DOHH2 (cell line): ENCODE data around the gene RGS4.

ENCODE experiments used
- H3F3A ChIP-seq: fragments of 200-600 bp; sonication (generic), shearing (Covaris generic); 2 replicates; pipeline ENCODE4 v1.6.0; 2016; ENCODE audit warnings: antibody characterized with exemption, mild to moderate bottlenecking; ENCODE audit not compliant: control insufficient read depth, insufficient read depth
- H3K27ac ChIP-seq: fragments of 200-600 bp; sonication (generic); 2 replicates; pipeline ENCODE4 v1.5.1; 2014; ENCODE audit warnings: low read depth, mild to moderate bottlenecking, low read length, moderate library complexity
- H3K27me3 ChIP-seq: fragments of 200-600 bp; sonication (generic); 2 replicates; pipeline ENCODE4 v1.6.1; 2014; ENCODE audit warnings: mild to moderate bottlenecking, low read length, mixed read lengths; ENCODE audit not compliant: control insufficient read depth
- H3K36me3 ChIP-seq: fragments of 200-600 bp; sonication (generic); 2 replicates; pipeline ENCODE4 v1.6.1; 2014; ENCODE audit warnings: mild to moderate bottlenecking, low read length, moderate library complexity, mixed read lengths; ENCODE audit not compliant: control insufficient read depth
- H3K4me1 ChIP-seq: fragments of 200-600 bp; sonication (generic); 2 replicates; pipeline ENCODE4 v1.6.1; 2014; ENCODE audit warnings: mild to moderate bottlenecking, low read length, mixed read lengths; ENCODE audit not compliant: control insufficient read depth
- H3K4me2 ChIP-seq: fragments of 200-600 bp; sonication (generic); 2 replicates; pipeline ENCODE4 v1.6.0; 2014; ENCODE audit warnings: mild to moderate bottlenecking, low read length, moderate library complexity
- H3K4me3 ChIP-seq: fragments of 200-600 bp; sonication (generic); 2 replicates; pipeline ENCODE4 v1.5.1; 2014; ENCODE audit warnings: mild to moderate bottlenecking, low read length, mixed read lengths
- H3K79me2 ChIP-seq: fragments of 200-600 bp; sonication (generic); 2 replicates; pipeline ENCODE4 v1.6.1; 2014; ENCODE audit warnings: mild to moderate bottlenecking, low read length, mixed read lengths; ENCODE audit not compliant: control insufficient read depth
- H3K9me2 ChIP-seq: fragments of 200-600 bp; sonication (generic); replicated peaks from 2 replicates; pipeline ENCODE4 v1.6.1; 2014; ENCODE audit warnings: mild to moderate bottlenecking, low read length, mixed read lengths; ENCODE audit not compliant: control insufficient read depth
- H3K9me3 ChIP-seq: fragments of 200-600 bp; sonication (generic); 2 replicates; pipeline ENCODE4 v1.6.1; 2014; ENCODE audit warnings: antibody characterized with exemption, low read length, mixed read lengths; ENCODE audit not compliant: control insufficient read depth, insufficient read depth
- H4K20me1 ChIP-seq: fragments of 200-600 bp; sonication (generic); 2 replicates; pipeline ENCODE4 v1.6.0; 2014; ENCODE audit warnings: low read depth, mild to moderate bottlenecking, antibody characterized with exemption, low read length, moderate library complexity; ENCODE audit not compliant: control insufficient read depth, insufficient read depth
- EZH2phosphoT487 ChIP-seq: fragments of 200-600 bp; sonication (generic); IDR thresholded peaks from 2 replicates; pipeline ENCODE4 v1.6.1; 2017; ENCODE audit warnings: borderline replicate concordance, mild to moderate bottlenecking, antibody characterized with exemption, low read length, moderate library complexity, mixed read lengths
- TF ChIP-seq, protein P1 (sequence below): fragments of 200-600 bp; sonication (generic); IDR thresholded peaks from one replicate; pipeline ENCODE4 v1.5.1; 2014; ENCODE audit warnings: antibody characterized with exemption, mild to moderate bottlenecking, low read depth, low read length; ENCODE audit not compliant: poor library complexity, severe bottlenecking

Gene RGS4

DNA sequence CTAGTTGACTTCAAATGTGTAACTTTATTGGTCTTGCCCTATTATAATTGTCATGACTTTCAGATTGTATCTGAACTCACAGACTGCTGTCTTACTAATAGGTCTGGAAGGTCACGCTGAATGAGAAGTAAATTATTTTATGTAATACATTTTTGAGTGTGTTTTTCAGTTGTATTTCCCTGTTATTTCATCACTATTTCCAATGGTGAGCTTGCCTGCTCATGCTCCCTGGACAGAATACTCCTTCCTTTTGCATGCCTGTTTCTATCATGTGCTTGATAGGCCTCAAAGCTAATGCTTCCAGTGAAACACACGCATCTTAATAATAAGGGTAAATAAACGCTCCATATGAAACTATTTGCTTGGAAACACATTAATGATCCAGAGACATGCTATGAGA is 7.3 kb downstream of the RGS4 start:
- Histone ChIP-seq H3K9me3 (no peaks in the 10 kb centered on the region), H3K36me3 (no peaks in the 10 kb centered on the region), H3K4me2 (no peak overlapping the region), H3K27me3 (peaks cover 6% of the 10 kb centered on the region; the same call in 1 of the 2 replicates), H3K4me1 (no peaks in the 10 kb centered on the region), H3F3A (no peaks in the 10 kb centered on the region), H3K79me2 (no peaks in the 10 kb centered on the region), H3K27ac (no peak overlapping the region), H4K20me1 (no peaks in the 10 kb centered on the region), H3K4me3 (no peak overlapping the region), H3K9me2 (no peaks in the 10 kb centered on the region)
- no peak for TF ChIP-seq EZH2phosphoT487
- TF ChIP-seq, protein P1, sequence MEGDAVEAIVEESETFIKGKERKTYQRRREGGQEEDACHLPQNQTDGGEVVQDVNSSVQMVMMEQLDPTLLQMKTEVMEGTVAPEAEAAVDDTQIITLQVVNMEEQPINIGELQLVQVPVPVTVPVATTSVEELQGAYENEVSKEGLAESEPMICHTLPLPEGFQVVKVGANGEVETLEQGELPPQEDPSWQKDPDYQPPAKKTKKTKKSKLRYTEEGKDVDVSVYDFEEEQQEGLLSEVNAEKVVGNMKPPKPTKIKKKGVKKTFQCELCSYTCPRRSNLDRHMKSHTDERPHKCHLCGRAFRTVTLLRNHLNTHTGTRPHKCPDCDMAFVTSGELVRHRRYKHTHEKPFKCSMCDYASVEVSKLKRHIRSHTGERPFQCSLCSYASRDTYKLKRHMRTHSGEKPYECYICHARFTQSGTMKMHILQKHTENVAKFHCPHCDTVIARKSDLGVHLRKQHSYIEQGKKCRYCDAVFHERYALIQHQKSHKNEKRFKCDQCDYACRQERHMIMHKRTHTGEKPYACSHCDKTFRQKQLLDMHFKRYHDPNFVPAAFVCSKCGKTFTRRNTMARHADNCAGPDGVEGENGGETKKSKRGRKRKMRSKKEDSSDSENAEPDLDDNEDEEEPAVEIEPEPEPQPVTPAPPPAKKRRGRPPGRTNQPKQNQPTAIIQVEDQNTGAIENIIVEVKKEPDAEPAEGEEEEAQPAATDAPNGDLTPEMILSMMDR, result no peak

DNA sequence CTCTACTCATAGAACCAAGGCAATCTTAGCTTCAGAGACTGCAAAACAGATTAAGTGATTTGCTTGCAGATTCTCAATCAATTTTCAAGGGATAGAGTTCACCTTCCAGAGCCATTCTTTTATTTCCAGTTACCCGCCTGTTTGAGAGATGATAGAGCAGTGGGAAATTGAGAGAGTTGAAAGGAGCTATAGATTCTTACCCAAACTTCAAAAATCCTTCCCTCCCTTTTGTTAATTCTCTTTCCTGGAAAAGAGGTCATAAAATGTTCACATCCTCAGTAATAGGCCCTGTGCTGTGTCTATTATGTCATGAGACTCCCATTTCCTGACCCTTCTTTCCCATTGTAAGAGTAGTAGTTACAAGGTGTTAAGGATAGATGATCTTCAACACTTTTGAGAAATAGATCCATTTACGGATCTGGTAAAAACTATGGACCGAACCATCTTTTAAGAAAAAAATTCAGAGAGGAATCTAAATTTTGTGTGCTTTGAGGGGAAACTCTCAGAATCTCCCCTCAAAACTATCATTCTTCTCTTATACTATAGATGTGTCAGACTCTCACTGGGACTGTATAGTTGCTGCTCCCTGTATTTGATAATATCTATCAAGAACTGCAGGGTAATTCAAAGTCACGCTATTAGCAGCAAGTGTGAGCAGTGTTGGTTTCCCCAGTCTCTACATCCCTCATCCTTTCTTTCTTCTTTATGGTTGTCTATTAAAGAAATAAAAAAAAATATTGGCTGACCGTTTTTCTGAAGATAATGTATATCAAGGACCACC is 8.0 kb downstream of the RGS4 start:
- Histone ChIP-seq H3K9me2 (no peaks in the 10 kb centered on the region), H3K4me1 (no peaks in the 10 kb centered on the region), H3K27me3 (peaks cover 3% of the 10 kb centered on the region; the same call in 1 of the 2 replicates), H3K27ac (no peak overlapping the region), H3K9me3 (no peaks in the 10 kb centered on the region), H3K36me3 (no peaks in the 10 kb centered on the region), H4K20me1 (no peaks in the 10 kb centered on the region), H3K4me3 (no peak overlapping the region), H3F3A (no peaks in the 10 kb centered on the region), H3K79me2 (no peaks in the 10 kb centered on the region), H3K4me2 (no peak overlapping the region)
- TF ChIP-seq, protein P1, result no peak
- no peak for TF ChIP-seq EZH2phosphoT487

DNA sequence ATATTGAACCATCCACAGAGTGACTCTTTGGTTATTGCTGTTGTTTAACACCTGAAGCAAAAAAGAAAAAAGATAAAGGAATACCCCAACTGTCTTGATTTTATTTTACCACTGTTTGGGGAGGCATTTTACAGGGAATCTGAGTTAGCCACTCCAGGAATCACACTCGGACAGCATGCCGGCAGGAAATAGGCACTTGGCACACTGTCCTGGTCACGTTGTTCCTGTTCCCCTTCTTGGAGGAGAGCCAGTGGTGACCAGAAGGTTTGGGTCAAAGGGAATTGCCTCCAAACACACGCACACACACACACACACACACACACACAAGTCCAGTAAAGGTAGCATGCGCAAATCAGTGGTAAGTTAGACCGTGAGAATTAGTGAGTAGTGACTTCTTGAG is 13.8 kb downstream of the RGS4 start:
- Histone ChIP-seq H3K4me3 (no peak overlapping the region), H3K4me1 (no peaks in the 10 kb centered on the region), H3K27me3 (no peaks in the 10 kb centered on the region), H3K9me2 (no peaks in the 10 kb centered on the region), H4K20me1 (no peaks in the 10 kb centered on the region), H3F3A (no peaks in the 10 kb centered on the region), H3K27ac (no peak overlapping the region), H3K9me3 (no peaks in the 10 kb centered on the region), H3K79me2 (no peaks in the 10 kb centered on the region), H3K4me2 (no peak overlapping the region), H3K36me3 (no peaks in the 10 kb centered on the region)
- TF ChIP-seq, protein P1, result no peak
- TF ChIP-seq EZH2phosphoT487, result no peak
